K562 (cell line): ENCODE results near the gene PLD6. TPM values are rescaled to one million over a fixed set of nuclear protein-coding genes. Genes with fewer than 3 reads are reported as not detected.

Source experiments
- ATAC-seq: fragments of 200-7000 bp; cut with Tn5 transposase; 3 replicates; pipeline ENCODE4 v1.9.1; 2020; ENCODE audit warnings: moderate library complexity
- BruUV-seq: library from RNA; stranded (reverse); fragments of 400-500 nt; replicated peaks from 2 replicates; lab custom pipeline; 2021; lab: Mats Ljungman, UMichigan
- CTCF ChIA-PET: fragments of 300-600 bp; formaldehyde crosslinking; extraction: SDS; loops from one replicate; lab custom pipeline; 2021; ENCODE audit warnings: low intra/inter-chr PET ratio; lab: Yijun Ruan, JAX
- POLR2A ChIA-PET: fragments of 300-600, 350-650 bp; sonication (Branson Sonifier 250); formaldehyde crosslinking; extraction: SDS; loops from one replicate; lab custom pipeline; 2021; ENCODE audit warnings: antibody characterized with exemption, inconsistent platforms; lab: Yijun Ruan, JAX
- DNase-seq, 4 experiments: peaks; one replicate each; pipeline versions ENCODE4 v3.0.0 to v3.0.0-alpha.2; 2011 to 2018; ENCODE audit warnings: low spot score in 3 of 4, mixed read lengths in 3 of 4; ENCODE audit errors: extremely low read depth in 1 of 4
- FAIRE-seq: peaks from 2 replicates; lab custom pipeline; 2011; peaks lifted over from hg19 to GRCh38; lab: Jason Lieb, UNC
- H2AFZ ChIP-seq: 2 replicates; pipeline ENCODE4 v1.6.0; 2011; ENCODE audit warnings: low read depth, low read length, control low read depth, inconsistent platforms
- H3K27ac ChIP-seq: fragments of 200-600 bp; 3 replicates; pipeline ENCODE4 v1.8.0; 2011; ENCODE audit warnings: low read depth, mild to moderate bottlenecking, control low read depth, inconsistent platforms, low read length, moderate library complexity, mixed read lengths; ENCODE audit errors: extremely low read depth
- H3K27me3 ChIP-seq, 2 experiments: fragments of 300-600 bp in 1 of 2; 2 replicates in 1 of 2; 3 replicates in 1 of 2; pipeline versions ENCODE4 v1.6.0 to v1.8.0; 2011; ENCODE audit warnings: inconsistent platforms in 2 of 2, low read length in 2 of 2, mild to moderate bottlenecking in 1 of 2, mixed read lengths in 1 of 2, moderate library complexity in 1 of 2; ENCODE audit not compliant: control insufficient read depth in 2 of 2, insufficient read depth in 2 of 2
- H3K36me3 ChIP-seq: fragments of 300-600 bp; 3 replicates; pipeline ENCODE4 v1.8.0; 2011; ENCODE audit warnings: mild to moderate bottlenecking, low read length, inconsistent platforms; ENCODE audit not compliant: control insufficient read depth, insufficient read depth
- H3K4me1 ChIP-seq, 2 experiments: fragments of 200-600 bp in 1 of 2; replicated peaks in 1 of 2; 2 replicates in 1 of 2; 3 replicates in 1 of 2; pipeline versions ENCODE4 v1.5.1 to v1.8.0; 2011; ENCODE audit warnings: inconsistent platforms in 2 of 2, low read length in 2 of 2, mild to moderate bottlenecking in 1 of 2, mixed read lengths in 1 of 2, moderate library complexity in 1 of 2; ENCODE audit not compliant: control insufficient read depth in 2 of 2, insufficient read depth in 2 of 2
- H3K4me2 ChIP-seq: 2 replicates; pipeline ENCODE4 v1.6.1; 2011; ENCODE audit warnings: low read length, control low read depth, inconsistent platforms, mixed read lengths; ENCODE audit not compliant: insufficient read depth
- H3K4me3 ChIP-seq: fragments of 200-600 bp; sonication (generic), shearing (Covaris generic); 2 replicates; pipeline ENCODE4 v1.5.1; 2016; ENCODE audit warnings: control low read depth, inconsistent platforms
- H3K79me2 ChIP-seq: fragments of 200-600 bp; 3 replicates; pipeline ENCODE4 v1.8.0; 2011; ENCODE audit warnings: low read length, inconsistent platforms; ENCODE audit not compliant: control insufficient read depth, insufficient read depth
- H3K9ac ChIP-seq, 2 experiments: 2 replicates each; pipeline versions ENCODE4 v1.6.0 to v1.6.1; 2011; ENCODE audit warnings: low read depth in 2 of 2, low read length in 2 of 2, control low read depth in 1 of 2, inconsistent platforms in 1 of 2, mild to moderate bottlenecking in 1 of 2, mixed read lengths in 1 of 2; ENCODE audit not compliant: insufficient read depth in 1 of 2
- H3K9me1 ChIP-seq: one replicate; pipeline ENCODE4 v1.6.0; 2011; ENCODE audit warnings: inconsistent platforms, mild to moderate bottlenecking, low read length, moderate library complexity; ENCODE audit not compliant: control insufficient read depth, insufficient read depth
- H3K9me3 ChIP-seq: replicated peaks from 2 replicates; pipeline ENCODE4 v1.5.1; 2011; ENCODE audit warnings: low read depth, low read length, inconsistent platforms; ENCODE audit not compliant: control insufficient read depth, insufficient read depth
- H4K20me1 ChIP-seq: replicated peaks from 2 replicates; pipeline ENCODE4 v1.6.1; 2011; ENCODE audit warnings: low read length, inconsistent platforms, mixed read lengths; ENCODE audit not compliant: control insufficient read depth, insufficient read depth
- NCOA1 ChIP-seq: fragments of 450-650 bp; IDR thresholded peaks from 2 replicates; pipeline ENCODE4 v1.6.1; 2016; ENCODE audit warnings: low read depth
- RAD51 ChIP-seq: fragments of 450-650 bp; IDR thresholded peaks from 2 replicates; pipeline ENCODE4 v1.7.1; 2016; ENCODE audit warnings: low read depth, mild to moderate bottlenecking, borderline replicate concordance
- RUNX1 ChIP-seq: sonication (generic); IDR thresholded peaks from 2 replicates; pipeline ENCODE4 v1.6.1; 2016; ENCODE audit warnings: antibody characterized with exemption, low read depth
- ZNF282 ChIP-seq: sonication (generic); formaldehyde crosslinking; IDR thresholded peaks from 2 replicates; pipeline ENCODE4 v1.8.1; 2023; ENCODE audit warnings: missing genetic modification reagents
- WGBS: fragments of 100-300 bp; shearing (Covaris generic); methylation state at CpG from one replicate; pipeline ENCODE4 v1.1.6; 2016; ENCODE audit warnings: low coverage, mixed read lengths; ENCODE audit not compliant: insufficient coverage; ENCODE audit errors: missing lambda C conversion rate; 5-methylcytosine and 5-hydroxymethylcytosine counted together
- in situ Hi-C: fragments of 300-500 bp; cut with MboI; formaldehyde crosslinking; loops from 4 replicates; pipeline ENCODE4 v1.15.0; 2018; ENCODE audit warnings: inconsistent platforms, mixed read lengths
- intact Hi-C: fragments of 100-400 bp; cut with micrococcal nuclease; formaldehyde crosslinking; loops from 2 replicates; pipeline ENCODE4 v1.14.2; 2022
- polyA plus RNA-seq, 8 experiments: library from polyadenylated mRNA; depleted of rRNA in 4 of 8; stranded (reverse) in 5 of 8; unstranded in 3 of 8; fragments of >200 nt; fragmentation: Nextera tagmentation in 2 of 8; fragmentation: Illumina TruSeq in 1 of 8; extraction: Ambion mirVana in 2 of 8; extraction: Trizol in 1 of 8; gene quantifications; 2 replicates each; pipeline versions ENCODE4 v1.2.1 to v1.2.3, GENCODE V29; 2011 to 2014; ENCODE audit warnings: inconsistent platforms in 1 of 8, missing spikeins in 1 of 8
- total RNA-seq, 7 experiments: library from RNA; depleted of rRNA in 6 of 7; stranded (reverse); fragments of >200 nt in 6 of 7; fragmentation: Illumina TruSeq in 2 of 7; extraction: Trizol in 2 of 7; gene quantifications; 2 replicates each; pipeline versions ENCODE4 v1.2.1 to v1.2.3, GENCODE V29; 2011 to 2021; ENCODE audit warnings: low replicate concordance in 1 of 7
- TF ChIP-seq, protein P1 (sequence below), 2 experiments: fragments of 450-650 bp; IDR thresholded peaks; 2 replicates each; pipeline ENCODE4 v1.6.1; 2016; ENCODE audit warnings: mild to moderate bottlenecking in 2 of 2, borderline replicate concordance in 1 of 2, low read depth in 1 of 2, moderate library complexity in 1 of 2
- TF ChIP-seq, protein P2 (sequence below): fragments of 200-400 bp; formaldehyde crosslinking; IDR thresholded peaks from 2 replicates; pipeline ENCODE4 v1.6.1; 2017; ENCODE audit warnings: mild to moderate bottlenecking, low read depth, low read length, moderate library complexity

The PLD6 gene
- total and polyA plus RNA-seq, 9 of the 15 experiments (the other 6 are each of a cell fraction or from before 2014, with no cell fraction given) = 3.6 to 15.6 (median 10.0) TPM

DNA sequence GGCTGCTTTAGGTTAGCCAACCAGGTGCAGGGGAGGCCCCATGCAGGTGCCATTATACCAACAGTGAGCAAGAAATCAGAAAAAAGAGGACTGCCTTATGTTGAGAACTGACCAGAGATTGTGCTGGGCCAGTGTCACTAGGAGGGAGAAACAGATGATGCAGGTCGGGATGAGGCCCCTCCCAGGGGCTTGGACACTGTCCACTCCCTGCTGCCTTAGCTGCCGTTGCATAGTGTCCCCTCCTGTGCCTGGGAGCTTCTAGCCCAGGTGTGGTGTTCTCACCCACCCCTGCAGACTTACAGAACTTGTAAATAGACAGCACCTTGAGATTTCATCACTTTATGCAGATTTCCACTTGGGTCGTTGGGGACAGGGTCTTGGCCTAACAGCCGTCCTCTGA lies 36.7 kb downstream of the PLD6 start:
- no peak overlapping the region for H2AFZ ChIP-seq
- no peak overlapping the region for H3K4me3 ChIP-seq
- WGBS = 73% methylated on average over 4 of the region's 4 CpGs
- peaks cover 7 to 18% of the 10 kb centered on the region in 2 experiments; a peak in 4 of 5 replicates for H3K4me1 ChIP-seq
- no TSS peak for BruUV-seq
- in situ Hi-C loops = no loop called here
- H3K9ac ChIP-seq = no peak overlapping the region
- H3K27ac ChIP-seq = no peak overlapping the region
- DNase-seq (no peak), FAIRE-seq (no peak)
- no peaks in the 10 kb centered on the region for H3K27me3 ChIP-seq
- POLR2A ChIA-PET = interaction anchor here (0.7 kb wide), 1 partner anchor 108 kb away, joined by 4 read pairs; no protein-coding TSS in a partner anchor
- no peaks in the 10 kb centered on the region for H3K9me3 ChIP-seq
- peaks cover 31% of the 10 kb centered on the region; the same call in 2 of the 3 replicates for H3K36me3 ChIP-seq
- TF ChIP-seq RUNX1 (no peak), ZNF282 (CRISPR knock-in tag) (no peak), RAD51 (no peak), NCOA1 (no peak)
- TF ChIP-seq, protein P1, sequence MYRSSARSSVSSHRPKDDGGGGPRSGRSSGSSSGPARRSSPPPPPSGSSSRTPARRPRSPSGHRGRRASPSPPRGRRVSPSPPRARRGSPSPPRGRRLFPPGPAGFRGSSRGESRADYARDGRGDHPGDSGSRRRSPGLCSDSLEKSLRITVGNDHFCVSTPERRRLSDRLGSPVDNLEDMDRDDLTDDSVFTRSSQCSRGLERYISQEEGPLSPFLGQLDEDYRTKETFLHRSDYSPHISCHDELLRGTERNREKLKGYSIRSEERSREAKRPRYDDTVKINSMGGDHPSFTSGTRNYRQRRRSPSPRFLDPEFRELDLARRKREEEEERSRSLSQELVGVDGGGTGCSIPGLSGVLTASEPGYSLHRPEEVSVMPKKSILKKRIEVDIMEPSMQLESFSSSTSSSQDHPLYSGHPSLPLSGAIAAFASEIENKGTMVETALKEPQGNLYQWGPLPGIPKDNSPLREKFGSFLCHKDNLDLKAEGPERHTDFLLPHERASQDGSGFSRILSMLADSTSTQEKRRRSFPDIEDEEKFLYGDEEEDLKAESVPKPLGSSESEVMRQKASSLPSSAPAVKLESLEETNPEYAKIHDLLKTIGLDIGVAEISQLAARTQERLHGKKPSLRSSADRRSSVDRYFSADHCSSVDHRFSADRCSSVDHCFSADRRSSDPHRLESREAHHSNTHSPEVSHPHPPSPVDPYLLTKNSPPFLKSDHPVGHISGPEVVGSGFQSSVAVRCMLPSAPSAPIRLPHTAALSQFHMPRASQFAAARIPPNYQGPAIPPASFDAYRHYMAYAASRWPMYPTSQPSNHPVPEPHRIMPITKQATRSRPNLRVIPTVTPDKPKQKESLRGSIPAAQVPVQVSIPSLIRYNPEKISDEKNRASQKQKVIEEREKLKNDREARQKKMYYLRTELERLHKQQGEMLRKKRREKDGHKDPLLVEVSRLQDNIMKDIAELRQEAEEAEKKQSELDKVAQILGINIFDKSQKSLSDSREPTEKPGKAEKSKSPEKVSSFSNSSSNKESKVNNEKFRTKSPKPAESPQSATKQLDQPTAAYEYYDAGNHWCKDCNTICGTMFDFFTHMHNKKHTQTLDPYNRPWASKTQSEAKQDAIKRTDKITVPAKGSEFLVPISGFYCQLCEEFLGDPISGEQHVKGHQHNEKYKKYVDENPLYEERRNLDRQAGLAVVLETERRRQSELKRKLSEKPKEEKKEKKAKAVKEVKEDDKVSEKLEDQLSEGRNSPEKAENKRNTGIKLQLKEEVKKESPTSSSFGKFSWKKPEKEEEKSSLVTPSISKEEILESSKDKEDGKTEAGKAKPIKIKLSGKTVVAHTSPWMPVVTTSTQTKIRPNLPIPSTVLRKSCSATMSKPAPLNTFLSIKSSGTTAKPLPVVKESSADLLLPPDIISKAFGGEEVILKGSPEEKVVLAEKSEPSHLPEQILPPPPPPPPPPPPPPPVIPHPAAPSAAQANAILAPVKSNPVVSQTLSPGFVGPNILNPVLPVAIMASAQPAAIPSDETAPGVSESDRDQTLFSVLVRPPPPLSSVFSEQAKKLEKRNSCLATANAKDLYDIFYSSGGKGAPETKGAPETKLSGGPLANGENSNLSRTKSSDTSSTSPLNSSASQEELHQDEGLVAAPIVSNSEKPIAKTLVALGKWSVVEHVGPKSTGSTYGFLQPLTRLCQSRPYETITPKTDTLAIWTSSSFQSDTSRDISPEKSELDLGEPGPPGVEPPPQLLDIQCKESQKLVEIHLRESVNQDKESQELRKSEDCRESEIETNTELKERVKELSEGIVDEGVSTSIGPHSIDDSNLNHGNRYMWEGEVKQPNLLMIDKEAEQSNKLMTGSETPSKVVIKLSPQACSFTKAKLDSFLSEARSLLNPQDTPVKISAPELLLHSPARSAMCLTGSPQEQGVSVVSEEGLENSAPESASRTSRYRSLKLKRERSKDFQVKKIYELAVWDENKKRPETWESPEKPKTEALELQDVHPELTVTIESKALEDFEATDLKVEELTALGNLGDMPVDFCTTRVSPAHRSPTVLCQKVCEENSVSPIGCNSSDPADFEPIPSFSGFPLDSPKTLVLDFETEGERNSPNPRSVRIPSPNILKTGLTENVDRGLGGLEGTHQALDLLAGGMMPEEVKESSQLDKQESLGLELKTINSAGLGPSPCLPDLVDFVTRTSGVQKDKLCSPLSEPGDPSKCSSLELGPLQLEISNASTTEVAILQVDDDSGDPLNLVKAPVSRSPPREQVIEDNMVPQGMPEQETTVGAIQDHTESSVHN (IDR thresholded peaks at IDR 0.05; ENCODE audit: borderline replicate concordance in 1 of 2, low read depth in 1 of 2) = no peak
- TF ChIP-seq, protein P2, sequence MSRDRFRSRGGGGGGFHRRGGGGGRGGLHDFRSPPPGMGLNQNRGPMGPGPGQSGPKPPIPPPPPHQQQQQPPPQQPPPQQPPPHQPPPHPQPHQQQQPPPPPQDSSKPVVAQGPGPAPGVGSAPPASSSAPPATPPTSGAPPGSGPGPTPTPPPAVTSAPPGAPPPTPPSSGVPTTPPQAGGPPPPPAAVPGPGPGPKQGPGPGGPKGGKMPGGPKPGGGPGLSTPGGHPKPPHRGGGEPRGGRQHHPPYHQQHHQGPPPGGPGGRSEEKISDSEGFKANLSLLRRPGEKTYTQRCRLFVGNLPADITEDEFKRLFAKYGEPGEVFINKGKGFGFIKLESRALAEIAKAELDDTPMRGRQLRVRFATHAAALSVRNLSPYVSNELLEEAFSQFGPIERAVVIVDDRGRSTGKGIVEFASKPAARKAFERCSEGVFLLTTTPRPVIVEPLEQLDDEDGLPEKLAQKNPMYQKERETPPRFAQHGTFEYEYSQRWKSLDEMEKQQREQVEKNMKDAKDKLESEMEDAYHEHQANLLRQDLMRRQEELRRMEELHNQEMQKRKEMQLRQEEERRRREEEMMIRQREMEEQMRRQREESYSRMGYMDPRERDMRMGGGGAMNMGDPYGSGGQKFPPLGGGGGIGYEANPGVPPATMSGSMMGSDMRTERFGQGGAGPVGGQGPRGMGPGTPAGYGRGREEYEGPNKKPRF = no peak
- TF ChIP-seq, all 486 proteins: peak for 0
- H3K4me2 ChIP-seq = no peak overlapping the region
- peaks cover 3% of the 10 kb centered on the region for H3K9me1 ChIP-seq
- intact Hi-C loops = no loop called here
- CTCF ChIA-PET = no interaction called here
- no peaks in the 10 kb centered on the region for H3K79me2 ChIP-seq
- ATAC-seq = no peak
- H4K20me1 ChIP-seq = no peaks in the 10 kb centered on the region
